Osteocyte (in vitro differentiated cells): ENCODE results near the gene CASQ1. TPM values are rescaled to one million over a fixed set of nuclear protein-coding genes. Genes with fewer than 3 reads are reported as not detected.

Experiments
- DNase-seq: peaks from one replicate; pipeline ENCODE4 v3.0.0; 2021; ENCODE audit warnings: mixed read lengths; ENCODE audit not compliant: unreplicated experiment; ENCODE audit errors: extremely low spot score
- H3K27ac Mint-ChIP-seq: one replicate; pipeline ENCODE4 v1.8.0; 2021; ENCODE audit warnings: mild to moderate bottlenecking, mixed read lengths; ENCODE audit not compliant: unreplicated experiment
- H3K27me3 Mint-ChIP-seq: one replicate; pipeline ENCODE4 v1.8.0; 2021; ENCODE audit warnings: mixed read lengths; ENCODE audit not compliant: unreplicated experiment
- H3K36me3 Mint-ChIP-seq: one replicate; pipeline ENCODE4 v1.8.0; 2021; ENCODE audit warnings: mixed read lengths; ENCODE audit not compliant: unreplicated experiment
- H3K4me1 Mint-ChIP-seq: one replicate; pipeline ENCODE4 v1.8.0; 2021; ENCODE audit warnings: mixed read lengths; ENCODE audit not compliant: unreplicated experiment
- H3K4me3 Mint-ChIP-seq: one replicate; pipeline ENCODE4 v1.8.0; 2021; ENCODE audit warnings: mild to moderate bottlenecking, moderate library complexity, mixed read lengths; ENCODE audit not compliant: unreplicated experiment
- H3K9me3 Mint-ChIP-seq: one replicate; pipeline ENCODE4 v1.8.0; 2021; ENCODE audit warnings: mixed read lengths; ENCODE audit not compliant: unreplicated experiment
- CTCF ChIP-seq: fragments of 200-600 bp; sonication (generic); IDR thresholded peaks from 2 replicates; pipeline ENCODE4 v1.5.0; 2021; ENCODE audit warnings: antibody characterized with exemption, mild to moderate bottlenecking, moderate library complexity
- total RNA-seq: library from RNA; stranded (reverse); gene quantifications from 2 replicates; pipeline ENCODE4 v1.2.1, GENCODE V29; 2021

CASQ1 gene
- total RNA-seq, 1 donor from 2014 or later: not detected

- no peak overlapping the region for H3K4me3 Mint-ChIP-seq
- no peaks in the 10 kb centered on the region for H3K36me3 Mint-ChIP-seq
- no peaks in the 10 kb centered on the region for H3K9me3 Mint-ChIP-seq
- peaks cover 3% of the 10 kb centered on the region for H3K27me3 Mint-ChIP-seq
- DNase-seq: no peak
- TF ChIP-seq CTCF: no peak
- no peak overlapping the region for H3K27ac Mint-ChIP-seq
- peaks cover 5% of the 10 kb centered on the region for H3K4me1 Mint-ChIP-seq
Measured at GRCh38 chr1:160192234-160192633, 1.9 kb downstream of the CASQ1 start.

- Mint-ChIP-seq H3K27me3 (peaks cover 3% of the 10 kb centered on the region), H3K27ac (no peak overlapping the region), H3K9me3 (no peaks in the 10 kb centered on the region), H3K4me3 (no peak overlapping the region), H3K4me1 (peaks cover 5% of the 10 kb centered on the region), H3K36me3 (no peaks in the 10 kb centered on the region)
- TF ChIP-seq CTCF: peak; percentile 94
- DNase-seq: peak; percentile 94
Measured at GRCh38 chr1:160193091-160193819, 2.9 kb downstream of the CASQ1 start.

GRCh38 chr1:160193832-160194736, 3.7 kb downstream of the CASQ1 start:
- no peaks in the 10 kb centered on the region for H3K36me3 Mint-ChIP-seq
- no peak for DNase-seq
- peaks cover 3% of the 10 kb centered on the region for H3K27me3 Mint-ChIP-seq
- H3K27ac Mint-ChIP-seq: no peak overlapping the region
- H3K4me3 Mint-ChIP-seq: no peak overlapping the region
- H3K9me3 Mint-ChIP-seq: no peaks in the 10 kb centered on the region
- no peak for TF ChIP-seq CTCF
- peaks cover 5% of the 10 kb centered on the region for H3K4me1 Mint-ChIP-seq

GRCh38 chr1:160194737-160195059, 4.3 kb downstream of the CASQ1 start:
- no peak for TF ChIP-seq CTCF
- Mint-ChIP-seq H3K4me3 (no peak overlapping the region), H3K36me3 (no peaks in the 10 kb centered on the region), H3K9me3 (no peaks in the 10 kb centered on the region), H3K27me3 (no peaks in the 10 kb centered on the region), H3K4me1 (peaks cover 2% of the 10 kb centered on the region), H3K27ac (no peak overlapping the region)
- no peak for DNase-seq

GRCh38 chr1:160196143-160196542, 5.8 kb downstream of the CASQ1 start:
- H3K4me1 Mint-ChIP-seq: no peaks in the 10 kb centered on the region
- DNase-seq: no peak
- H3K27me3 Mint-ChIP-seq: no peaks in the 10 kb centered on the region
- no peaks in the 10 kb centered on the region for H3K36me3 Mint-ChIP-seq
- H3K9me3 Mint-ChIP-seq: no peaks in the 10 kb centered on the region
- H3K27ac Mint-ChIP-seq: no peak overlapping the region
- no peak overlapping the region for H3K4me3 Mint-ChIP-seq
- no peak for TF ChIP-seq CTCF
